Keratinocyte (primary cell): ENCODE data around the gene ZNF605. TPM values are rescaled to one million over a fixed set of nuclear protein-coding genes. Genes with fewer than 3 reads are reported as not detected.

Source experiments
- DNase-seq: peaks from one replicate; pipeline ENCODE4 v3.0.0-alpha.2; 2011; ENCODE audit warnings: low read depth, missing footprints, low spot score
- FAIRE-seq: peaks from 2 replicates; lab custom pipeline; 2011; peaks lifted over from hg19 to GRCh38; lab: Jason Lieb, UNC
- H2AFZ ChIP-seq: 2 replicates; pipeline ENCODE4 v1.6.0; 2012; ENCODE audit warnings: low read length, control low read depth, inconsistent platforms; ENCODE audit not compliant: control insufficient read depth
- H3K27ac ChIP-seq: 2 replicates; pipeline ENCODE4 v1.5.1; 2011; ENCODE audit warnings: low read length; ENCODE audit not compliant: control insufficient read depth, insufficient read depth
- H3K27me3 ChIP-seq: 3 replicates; pipeline ENCODE4 v1.6.0; 2011; ENCODE audit warnings: low read length; ENCODE audit not compliant: control insufficient read depth, insufficient read depth; ENCODE audit errors: extremely low read depth
- H3K36me3 ChIP-seq, 2 experiments: 2 replicates in 1 of 2; 3 replicates in 1 of 2; pipeline ENCODE4 v1.5.1; 2011; ENCODE audit warnings: low read length in 2 of 2, mild to moderate bottlenecking in 1 of 2; ENCODE audit not compliant: control insufficient read depth in 2 of 2, insufficient read depth in 2 of 2; ENCODE audit errors: extremely low read depth in 1 of 2
- H3K4me1 ChIP-seq: 3 replicates; pipeline ENCODE4 v1.5.1; 2011; ENCODE audit warnings: low read length; ENCODE audit not compliant: control insufficient read depth, insufficient read depth; ENCODE audit errors: extremely low read depth
- H3K4me2 ChIP-seq: 3 replicates; pipeline ENCODE4 v1.6.0; 2011; ENCODE audit warnings: low read depth, low read length; ENCODE audit not compliant: control insufficient read depth, insufficient read depth; ENCODE audit errors: extremely low read depth
- H3K4me3 ChIP-seq, 3 experiments: fragments of 200-600 bp in 1 of 3; sonication (generic) in 1 of 3; 2 replicates in 2 of 3; 3 replicates in 1 of 3; pipeline ENCODE4 v1.5.1; 2011 to 2016; ENCODE audit warnings: low read length in 3 of 3, mild to moderate bottlenecking in 3 of 3, control low read depth in 2 of 3, inconsistent platforms in 1 of 3, low read depth in 1 of 3, mixed read lengths in 1 of 3, mixed run types in 1 of 3, moderate library complexity in 1 of 3; ENCODE audit not compliant: control insufficient read depth in 2 of 3, insufficient read depth in 2 of 3; ENCODE audit errors: extremely low read depth in 1 of 3
- H3K79me2 ChIP-seq: 2 replicates; pipeline ENCODE4 v1.6.0; 2012; ENCODE audit warnings: low read length; ENCODE audit not compliant: control insufficient read depth, insufficient read depth
- H3K9ac ChIP-seq: 3 replicates; pipeline ENCODE4 v1.6.0; 2011; ENCODE audit warnings: low read length; ENCODE audit not compliant: control insufficient read depth, insufficient read depth; ENCODE audit errors: extremely low read depth
- H3K9me1 ChIP-seq: 3 replicates; pipeline ENCODE4 v1.6.0; 2011; ENCODE audit warnings: low read length; ENCODE audit not compliant: control insufficient read depth, insufficient read depth; ENCODE audit errors: extremely low read depth
- H3K9me3 ChIP-seq: 2 replicates; pipeline ENCODE4 v1.5.1; 2012; ENCODE audit warnings: low read depth, low read length; ENCODE audit not compliant: control insufficient read depth
- H4K20me1 ChIP-seq: 3 replicates; pipeline ENCODE4 v1.6.0; 2011; ENCODE audit warnings: low read length; ENCODE audit not compliant: control insufficient read depth, insufficient read depth; ENCODE audit errors: extremely low read depth
- CTCF ChIP-seq, 3 experiments: IDR thresholded peaks in 1 of 3; conservative IDR thresholded peaks in 1 of 3; optimal IDR thresholded peaks in 1 of 3; 2 replicates in 2 of 3; 3 replicates in 1 of 3; pipeline versions ENCODE3 to v1.5.1; 2011; ENCODE audit warnings: low read length in 3 of 3, mild to moderate bottlenecking in 3 of 3, moderate library complexity in 2 of 3, control low read depth in 1 of 3, inconsistent platforms in 1 of 3; ENCODE audit not compliant: insufficient read depth in 2 of 3; ENCODE audit errors: extremely low read depth in 1 of 3
- EZH2 ChIP-seq: IDR thresholded peaks from one replicate; pipeline ENCODE4 v1.6.1; 2012; ENCODE audit warnings: inconsistent platforms, mild to moderate bottlenecking, low read length, moderate library complexity
- dilution Hi-C: fragments of 300-500 bp; cut with MboI; formaldehyde crosslinking; loops from one replicate; pipeline ENCODE4 v1.7.0; 2020; ENCODE audit warnings: low sequenced_read_pairs; ENCODE audit not compliant: extremely low pct_ligation_motif_present
- polyA plus RNA-seq, 5 experiments: library from polyadenylated mRNA; depleted of rRNA in 3 of 5; stranded (reverse) in 3 of 5; stranded (forward) in 1 of 5; unstranded in 1 of 5; fragments of >200 nt; gene quantifications; 1 replicate in 1 of 5; 2 replicates in 3 of 5; 3 replicates in 1 of 5; pipeline versions ENCODE4 v1.2.1 to v1.2.3, GENCODE V29; 2011 to 2012; ENCODE audit warnings: missing spikeins in 2 of 5, low read depth in 1 of 5, low replicate concordance in 1 of 5
- small RNA-seq, 3 experiments: library from RNA; depleted of rRNA; stranded (forward); fragments of <200 nt; gene quantifications; one replicate each; pipeline ENCODE3, GENCODE V24; 2012; ENCODE audit warnings: low read depth in 3 of 3, low replicate concordance in 1 of 3; ENCODE audit not compliant: insufficient read length in 3 of 3

The ZNF605 gene
- polyA plus RNA-seq, 1 donor (not counting 4 experiments of a cell fraction or from before 2014, with no cell fraction given): 12.5 TPM

GRCh38 chr12:132872073-132872855 lies 83.8 kb downstream of the ZNF605 start:
- Histone ChIP-seq H3K27me3 (no peaks in the 10 kb centered on the region), H3K9me1 (no peaks in the 10 kb centered on the region), H3K4me1 (no peaks in the 10 kb centered on the region), H3K27ac (no peak overlapping the region), H2AFZ (no peak overlapping the region), H3K36me3 (peaks cover 38 to 40% of the 10 kb centered on the region in 2 experiments), H4K20me1 (no peaks in the 10 kb centered on the region), H3K9me3 (peaks cover 5% of the 10 kb centered on the region), H3K4me2 (no peak overlapping the region), H3K9ac (no peak overlapping the region), H3K4me3 (no peak overlapping the region), H3K79me2 (no peaks in the 10 kb centered on the region)
- TF ChIP-seq CTCF (optimal IDR thresholded peaks at IDR 0.05 in 1 of 3, IDR thresholded peaks at IDR 0.05 in 1 of 3, conservative IDR thresholded peaks at IDR 0.05 in 1 of 3; ENCODE audit: extremely low read depth in 1 of 3, insufficient read depth in 2 of 3, low read length in 3 of 3): no peak
- no peak for TF ChIP-seq EZH2
- DNase-seq (no peak), FAIRE-seq (no peak)
- dilution Hi-C loops: no loop called here

GRCh38 chr12:132869551-132869950 lies 86.6 kb downstream of the ZNF605 start:
- H3K36me3 ChIP-seq: peaks cover 38 to 47% of the 10 kb centered on the region in 2 experiments
- DNase-seq (no peak), FAIRE-seq (no peak)
- peaks cover 9% of the 10 kb centered on the region for H3K4me1 ChIP-seq
- H3K4me2 ChIP-seq: no peak overlapping the region
- peaks cover 3% of the 10 kb centered on the region for H3K79me2 ChIP-seq
- H3K9ac ChIP-seq: no peak overlapping the region
- no peaks in the 10 kb centered on the region for H3K9me1 ChIP-seq
- H4K20me1 ChIP-seq: no peaks in the 10 kb centered on the region
- peaks cover 15% of the 10 kb centered on the region for H3K9me3 ChIP-seq
- TF ChIP-seq CTCF (optimal IDR thresholded peaks at IDR 0.05 in 1 of 3, IDR thresholded peaks at IDR 0.05 in 1 of 3, conservative IDR thresholded peaks at IDR 0.05 in 1 of 3; ENCODE audit: extremely low read depth in 1 of 3, insufficient read depth in 2 of 3, low read length in 3 of 3): no peak
- no peak for TF ChIP-seq EZH2
- dilution Hi-C loops: no loop called here
- no peak overlapping the region for H3K4me3 ChIP-seq
- H3K27me3 ChIP-seq: no peaks in the 10 kb centered on the region
- no peak overlapping the region for H2AFZ ChIP-seq
- H3K27ac ChIP-seq: no peak overlapping the region

Small RNA genes within 50 kb of the gene (small RNA-seq; reads per million reads assigned to genes)
- 0 reads per million in 3 experiments for gene RNU4ATAC12P

Other genes with a start within 250 kb of the ZNF605 start
- gene PGAM5, start 245.5 kb downstream of the ZNF605 start, polyA plus RNA-seq: 31.5 to 42.3 TPM (median 39.1 TPM) in 3 replicates
- 98.4 to 137 TPM (median 109 TPM) in 3 replicates for gene ANKLE2, start 194.5 kb downstream of the ZNF605 start, polyA plus RNA-seq
- gene GOLGA3, start 127.4 kb downstream of the ZNF605 start, polyA plus RNA-seq: 10.5 to 23.5 TPM (median 11.0 TPM) in 3 replicates
- 32.7 to 42.2 TPM (median 35.8 TPM) in 3 replicates for gene CHFR, start 68.7 kb downstream of the ZNF605 start, polyA plus RNA-seq
- 3.7 to 5.2 TPM (median 4.5 TPM) in 3 replicates for gene ZNF26, start 30.1 kb upstream of the ZNF605 start, polyA plus RNA-seq
- 10.7 to 29.5 TPM (median 24.9 TPM) in 3 replicates for gene ZNF84, start 81.2 kb upstream of the ZNF605 start, polyA plus RNA-seq
- 13.5 to 15.9 TPM (median 13.8 TPM) in 3 replicates for gene ZNF140, start 124.6 kb upstream of the ZNF605 start, polyA plus RNA-seq
- 0.28 to 0.79 TPM (median 0.64 TPM) in 3 replicates for gene ZNF891, start 174.0 kb upstream of the ZNF605 start, polyA plus RNA-seq
- 2.0 to 7.2 TPM (median 6.3 TPM) in 3 replicates for gene ZNF10, start 174.3 kb upstream of the ZNF605 start, polyA plus RNA-seq
- 9.4 to 12.4 TPM (median 11.3 TPM) in 3 replicates for gene ZNF268, start 225.2 kb upstream of the ZNF605 start, polyA plus RNA-seq